ENCODE results near the gene PTCD2. TPM values are rescaled to one million over a fixed set of nuclear protein-coding genes. Genes with fewer than 3 reads are reported as not detected.

The PTCD2 gene
- total and polyA plus RNA-seq, 4 donors, result 8.9 to 11.5 (median 10.0) TPM

- Histone ChIP-seq H3K9me3 (ENCODE audit: control insufficient read depth, insufficient read depth, low read length) (no peaks in the 10 kb centered on the region), H3K4me3 (ENCODE audit: low read depth, low read length) (no peak overlapping the region), H3K27me3 (ENCODE audit: control insufficient read depth, insufficient read depth, low read length) (no peaks in the 10 kb centered on the region), H3K27ac (ENCODE audit: low read depth, low read length) (no peak overlapping the region), H3K4me1 (ENCODE audit: control insufficient read depth, insufficient read depth, low read length) (no peaks in the 10 kb centered on the region), H3K36me3 (ENCODE audit: control insufficient read depth, insufficient read depth, low read length) (no peaks in the 10 kb centered on the region)
- peak in 1 of 6 donors; percentile 42 for DNase-seq (ENCODE audit: low read depth in 4 of 6, low spot score in 6 of 6)
- no CpG with 5 or more reads among the region's 2 CpGs for WGBS (ENCODE audit: insufficient coverage)
These were observed 63.6 kb downstream of the PTCD2 start for GRCh38 chr5:72383726-72384125.

- Histone ChIP-seq H3K36me3 (ENCODE audit: control insufficient read depth, insufficient read depth, low read length) (no peaks in the 10 kb centered on the region), H3K27me3 (ENCODE audit: control insufficient read depth, insufficient read depth, low read length) (no peaks in the 10 kb centered on the region), H3K27ac (ENCODE audit: low read depth, low read length) (no peak overlapping the region), H3K4me3 (ENCODE audit: low read depth, low read length) (no peak overlapping the region), H3K4me1 (ENCODE audit: control insufficient read depth, insufficient read depth, low read length) (no peaks in the 10 kb centered on the region), H3K9me3 (ENCODE audit: control insufficient read depth, insufficient read depth, low read length) (no peaks in the 10 kb centered on the region)
- WGBS (ENCODE audit: insufficient coverage), result no CpG with 5 or more reads among the region's 1 CpG
- DNase-seq (ENCODE audit: low read depth in 4 of 6, low spot score in 6 of 6), result no peak
These were observed 66.5 kb downstream of the PTCD2 start for GRCh38 chr5:72386639-72387038.

DNA sequence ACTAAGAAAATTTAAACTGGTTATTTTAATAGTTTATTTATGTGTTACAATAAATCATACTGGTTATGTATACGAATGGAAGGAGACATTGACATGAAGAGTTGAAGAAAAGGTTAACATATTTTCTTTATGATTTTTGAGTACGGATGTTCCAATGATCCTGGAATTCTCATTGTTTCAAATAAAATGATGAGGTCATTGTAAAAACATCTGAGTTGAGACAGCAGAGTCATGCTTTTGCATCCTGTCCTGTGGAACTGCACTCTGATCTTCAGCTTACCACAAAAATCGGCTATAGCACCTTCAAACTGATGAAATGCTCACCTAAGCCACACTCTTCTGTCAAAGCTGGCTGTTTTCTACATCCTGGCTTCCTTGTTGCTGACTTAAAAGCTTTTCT is 67.8 kb downstream of the PTCD2 start:
- WGBS (ENCODE audit: insufficient coverage), result 79% methylated on average over 2 of the region's 3 CpGs
- H3K27ac ChIP-seq (ENCODE audit: low read depth, low read length), result no peak overlapping the region
- DNase-seq (ENCODE audit: low read depth in 4 of 6, low spot score in 6 of 6), result no peak
- H3K36me3 ChIP-seq (ENCODE audit: control insufficient read depth, insufficient read depth, low read length), result no peaks in the 10 kb centered on the region
- H3K4me1 ChIP-seq (ENCODE audit: control insufficient read depth, insufficient read depth, low read length), result no peaks in the 10 kb centered on the region
- no peaks in the 10 kb centered on the region for H3K27me3 ChIP-seq (ENCODE audit: control insufficient read depth, insufficient read depth, low read length)
- H3K9me3 ChIP-seq (ENCODE audit: control insufficient read depth, insufficient read depth, low read length), result no peaks in the 10 kb centered on the region
- no peak overlapping the region for H3K4me3 ChIP-seq (ENCODE audit: low read depth, low read length)

DNA sequence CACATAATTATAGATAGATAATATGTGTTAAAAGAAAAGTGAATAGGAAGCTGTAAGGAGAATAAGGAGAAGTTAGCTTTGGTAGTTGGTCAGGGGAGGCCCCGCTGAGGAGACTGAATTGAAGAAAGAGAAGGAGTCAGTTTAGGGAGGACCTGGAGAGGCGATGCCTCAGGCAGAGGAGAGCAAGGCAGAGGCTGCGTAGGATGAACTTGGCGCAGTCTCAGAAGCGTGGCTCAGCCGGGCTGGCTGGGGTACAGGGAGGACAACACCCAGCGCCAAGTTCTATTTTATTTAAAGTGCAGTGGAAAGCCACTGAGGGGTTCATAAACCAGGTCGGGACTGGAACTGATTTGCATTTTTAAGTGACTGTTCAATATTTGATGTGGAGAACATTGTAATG is 68.5 kb downstream of the PTCD2 start:
- Histone ChIP-seq H3K36me3 (ENCODE audit: control insufficient read depth, insufficient read depth, low read length) (no peaks in the 10 kb centered on the region), H3K27me3 (ENCODE audit: control insufficient read depth, insufficient read depth, low read length) (no peaks in the 10 kb centered on the region), H3K4me1 (ENCODE audit: control insufficient read depth, insufficient read depth, low read length) (no peaks in the 10 kb centered on the region), H3K27ac (ENCODE audit: low read depth, low read length) (no peak overlapping the region), H3K4me3 (ENCODE audit: low read depth, low read length) (no peak overlapping the region), H3K9me3 (ENCODE audit: control insufficient read depth, insufficient read depth, low read length) (no peaks in the 10 kb centered on the region)
- 85% methylated on average over 8 of the region's 8 CpGs for WGBS (ENCODE audit: insufficient coverage)
- DNase-seq (ENCODE audit: low read depth in 4 of 6, low spot score in 6 of 6), result no peak

DNA sequence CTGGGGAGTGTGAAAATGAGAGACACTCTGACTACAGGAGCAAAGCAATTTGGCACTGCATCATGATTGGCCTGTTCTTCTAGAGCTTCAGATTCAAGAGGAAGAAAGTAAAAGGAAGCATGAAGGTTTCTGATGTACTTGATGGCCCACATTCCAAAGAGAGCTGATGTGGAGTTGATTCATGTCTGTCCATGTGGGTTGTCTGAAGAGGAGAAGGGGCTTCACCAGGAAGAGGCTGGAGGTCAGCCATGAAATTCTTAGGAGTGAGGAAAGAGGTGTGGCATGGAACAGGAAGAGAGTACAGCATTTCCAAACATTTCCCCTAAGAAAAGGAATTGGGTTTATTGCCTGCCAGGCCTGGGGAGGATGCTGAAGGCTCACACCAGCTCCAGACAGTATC is 70.7 kb downstream of the PTCD2 start:
- H3K4me1 ChIP-seq (ENCODE audit: control insufficient read depth, insufficient read depth, low read length), result no peaks in the 10 kb centered on the region
- no peaks in the 10 kb centered on the region for H3K36me3 ChIP-seq (ENCODE audit: control insufficient read depth, insufficient read depth, low read length)
- no peaks in the 10 kb centered on the region for H3K9me3 ChIP-seq (ENCODE audit: control insufficient read depth, insufficient read depth, low read length)
- no peak overlapping the region for H3K27ac ChIP-seq (ENCODE audit: low read depth, low read length)
- no peak overlapping the region for H3K4me3 ChIP-seq (ENCODE audit: low read depth, low read length)
- DNase-seq (ENCODE audit: low read depth in 4 of 6, low spot score in 6 of 6), result no peak
- H3K27me3 ChIP-seq (ENCODE audit: control insufficient read depth, insufficient read depth, low read length), result no peaks in the 10 kb centered on the region

DNA sequence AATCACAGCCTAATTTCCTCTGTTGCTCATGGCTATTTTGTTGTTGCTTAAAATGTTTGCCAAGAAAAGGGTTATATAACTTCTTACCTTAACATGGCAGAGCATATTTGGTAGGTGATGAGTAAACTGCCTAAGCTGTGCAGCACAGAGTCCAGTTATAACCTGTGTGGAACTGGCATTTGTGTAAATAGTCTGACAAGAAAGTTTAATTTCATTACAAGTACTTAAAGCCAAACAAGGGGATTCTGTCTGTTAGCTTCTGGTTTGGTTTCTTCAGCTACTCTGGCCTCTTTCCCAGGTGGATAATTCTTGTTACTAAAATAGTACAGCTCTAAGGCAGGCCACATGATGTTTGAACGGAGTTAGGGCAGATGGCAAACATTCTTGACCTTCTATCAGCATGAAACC is 72.2 kb downstream of the PTCD2 start:
- no peak overlapping the region for H3K4me3 ChIP-seq (ENCODE audit: low read depth, low read length)
- H3K4me1 ChIP-seq (ENCODE audit: control insufficient read depth, insufficient read depth, low read length), result no peaks in the 10 kb centered on the region
- H3K9me3 ChIP-seq (ENCODE audit: control insufficient read depth, insufficient read depth, low read length), result no peaks in the 10 kb centered on the region
- 29% methylated on average over 1 of the region's 1 CpG for WGBS (ENCODE audit: insufficient coverage)
- DNase-seq (ENCODE audit: low read depth in 4 of 6, low spot score in 6 of 6), result peak in 1 of 6 donors; percentile 29
- H3K27me3 ChIP-seq (ENCODE audit: control insufficient read depth, insufficient read depth, low read length), result no peaks in the 10 kb centered on the region
- H3K27ac ChIP-seq (ENCODE audit: low read depth, low read length), result no peak overlapping the region
- H3K36me3 ChIP-seq (ENCODE audit: control insufficient read depth, insufficient read depth, low read length), result no peaks in the 10 kb centered on the region

- Histone ChIP-seq H3K4me3 (ENCODE audit: low read depth, low read length) (no peak overlapping the region), H3K9me3 (ENCODE audit: control insufficient read depth, insufficient read depth, low read length) (no peaks in the 10 kb centered on the region), H3K4me1 (ENCODE audit: control insufficient read depth, insufficient read depth, low read length) (no peaks in the 10 kb centered on the region), H3K27ac (ENCODE audit: low read depth, low read length) (no peak overlapping the region), H3K36me3 (ENCODE audit: control insufficient read depth, insufficient read depth, low read length) (no peaks in the 10 kb centered on the region), H3K27me3 (ENCODE audit: control insufficient read depth, insufficient read depth, low read length) (no peaks in the 10 kb centered on the region)
- no peak for DNase-seq (ENCODE audit: low read depth in 4 of 6, low spot score in 6 of 6)
These were observed 72.9 kb downstream of the PTCD2 start for GRCh38 chr5:72393052-72393451.

DNA sequence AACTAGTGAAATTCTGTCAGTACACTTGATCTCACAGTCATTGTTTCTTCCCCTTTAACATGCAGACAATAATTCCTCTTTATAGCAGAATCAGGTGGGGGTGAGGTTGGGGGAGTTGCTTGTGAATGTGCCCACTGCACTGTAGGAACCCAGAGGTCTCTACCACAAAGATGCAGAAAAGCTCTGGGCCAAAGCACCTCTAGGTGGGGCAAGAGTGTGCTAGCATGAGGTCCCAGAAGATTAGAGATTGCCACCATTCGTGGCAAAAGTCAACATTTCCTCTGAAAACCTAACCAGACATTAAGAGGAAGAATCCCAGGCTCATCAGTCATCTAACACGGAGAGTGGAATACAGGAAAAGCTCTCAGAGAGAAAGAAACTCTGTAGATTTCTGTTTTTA is 74.5 kb downstream of the PTCD2 start:
- H3K27ac ChIP-seq (ENCODE audit: low read depth, low read length), result no peak overlapping the region
- no peak overlapping the region for H3K4me3 ChIP-seq (ENCODE audit: low read depth, low read length)
- no peaks in the 10 kb centered on the region for H3K9me3 ChIP-seq (ENCODE audit: control insufficient read depth, insufficient read depth, low read length)
- H3K27me3 ChIP-seq (ENCODE audit: control insufficient read depth, insufficient read depth, low read length), result no peaks in the 10 kb centered on the region
- H3K36me3 ChIP-seq (ENCODE audit: control insufficient read depth, insufficient read depth, low read length), result no peaks in the 10 kb centered on the region
- H3K4me1 ChIP-seq (ENCODE audit: control insufficient read depth, insufficient read depth, low read length), result no peaks in the 10 kb centered on the region
- no CpG with 5 or more reads among the region's 2 CpGs for WGBS (ENCODE audit: insufficient coverage)
- DNase-seq (ENCODE audit: low read depth in 4 of 6, low spot score in 6 of 6), result no peak

DNA sequence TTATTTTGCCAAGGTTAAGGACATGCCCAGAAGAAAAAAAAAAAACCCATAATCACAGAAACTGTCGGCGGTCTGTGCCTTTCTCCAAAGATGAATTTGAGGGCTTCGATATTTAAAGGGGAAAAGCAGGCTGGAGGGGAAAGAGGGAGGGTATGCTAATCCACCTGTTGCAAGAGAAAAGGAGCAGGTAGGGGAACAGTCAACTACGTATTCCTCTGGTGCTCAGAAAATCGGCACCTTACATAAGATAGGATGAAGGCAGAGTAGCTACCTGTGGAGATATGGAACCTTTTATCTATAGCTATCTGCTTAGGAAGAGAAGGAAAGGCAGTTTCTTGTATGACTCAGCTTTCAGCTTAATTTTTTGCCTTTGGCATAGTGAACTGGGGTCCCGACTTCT is 77.7 kb downstream of the PTCD2 start:
- Histone ChIP-seq H3K27ac (ENCODE audit: low read depth, low read length) (no peak overlapping the region), H3K36me3 (ENCODE audit: control insufficient read depth, insufficient read depth, low read length) (no peaks in the 10 kb centered on the region), H3K9me3 (ENCODE audit: control insufficient read depth, insufficient read depth, low read length) (peaks cover 3% of the 10 kb centered on the region), H3K27me3 (ENCODE audit: control insufficient read depth, insufficient read depth, low read length) (no peaks in the 10 kb centered on the region), H3K4me1 (ENCODE audit: control insufficient read depth, insufficient read depth, low read length) (no peaks in the 10 kb centered on the region), H3K4me3 (ENCODE audit: low read depth, low read length) (no peak overlapping the region)
- no peak for DNase-seq (ENCODE audit: low read depth in 4 of 6, low spot score in 6 of 6)
- WGBS (ENCODE audit: insufficient coverage), result 57% methylated on average over 1 of the region's 6 CpGs

GRCh38 chr5:72400950-72401349 is 80.8 kb downstream of the PTCD2 start:
- no peak overlapping the region for H3K27ac ChIP-seq (ENCODE audit: low read depth, low read length)
- no peaks in the 10 kb centered on the region for H3K4me1 ChIP-seq (ENCODE audit: control insufficient read depth, insufficient read depth, low read length)
- no peaks in the 10 kb centered on the region for H3K36me3 ChIP-seq (ENCODE audit: control insufficient read depth, insufficient read depth, low read length)
- H3K27me3 ChIP-seq (ENCODE audit: control insufficient read depth, insufficient read depth, low read length), result no peaks in the 10 kb centered on the region
- H3K9me3 ChIP-seq (ENCODE audit: control insufficient read depth, insufficient read depth, low read length), result peaks cover 3% of the 10 kb centered on the region
- WGBS (ENCODE audit: insufficient coverage), result no CpG with 5 or more reads among the region's 1 CpG
- no peak for DNase-seq (ENCODE audit: low read depth in 4 of 6, low spot score in 6 of 6)
- H3K4me3 ChIP-seq (ENCODE audit: low read depth, low read length), result no peak overlapping the region

Data from spinal cord (tissue), 10 donors.